ENCODE results near the gene SLC25A38.

The SLC25A38 gene

DNA sequence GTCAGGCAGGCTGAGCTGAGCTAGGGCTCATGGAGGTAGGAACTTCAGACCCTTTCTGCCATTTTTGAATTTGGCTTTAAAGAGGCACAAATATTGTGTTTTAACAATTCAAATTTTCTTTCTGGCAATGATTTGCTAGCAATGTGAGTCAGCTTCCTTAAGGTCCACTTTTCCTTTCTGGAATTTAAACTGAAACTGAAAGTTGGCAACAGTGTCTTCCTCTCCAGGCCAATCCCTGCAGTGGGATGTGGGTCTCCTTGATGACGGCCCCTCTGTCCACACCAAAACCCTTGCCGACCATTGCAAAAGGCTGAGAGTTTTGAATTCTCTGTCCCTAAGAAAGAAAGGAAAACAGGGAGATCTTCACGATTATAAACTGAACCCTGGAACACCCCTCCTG lies 50.5 kb downstream of the SLC25A38 start:
- Histone ChIP-seq H3K4me1 (ENCODE audit: control insufficient read depth in 1 of 2, insufficient read depth in 1 of 2, low read depth in 1 of 2, low read length in 1 of 2) (no peaks in the 10 kb centered on the region), H3K36me3 (no peaks in the 10 kb centered on the region), H3K27me3 (peaks cover 15% of the 10 kb centered on the region), H3K9me3 (no peaks in the 10 kb centered on the region), H3K4me3 (ENCODE audit: low read depth in 1 of 2, low read length in 1 of 2) (no peak overlapping the region), H3K27ac (no peak overlapping the region)
- TF ChIP-seq, protein P1, sequence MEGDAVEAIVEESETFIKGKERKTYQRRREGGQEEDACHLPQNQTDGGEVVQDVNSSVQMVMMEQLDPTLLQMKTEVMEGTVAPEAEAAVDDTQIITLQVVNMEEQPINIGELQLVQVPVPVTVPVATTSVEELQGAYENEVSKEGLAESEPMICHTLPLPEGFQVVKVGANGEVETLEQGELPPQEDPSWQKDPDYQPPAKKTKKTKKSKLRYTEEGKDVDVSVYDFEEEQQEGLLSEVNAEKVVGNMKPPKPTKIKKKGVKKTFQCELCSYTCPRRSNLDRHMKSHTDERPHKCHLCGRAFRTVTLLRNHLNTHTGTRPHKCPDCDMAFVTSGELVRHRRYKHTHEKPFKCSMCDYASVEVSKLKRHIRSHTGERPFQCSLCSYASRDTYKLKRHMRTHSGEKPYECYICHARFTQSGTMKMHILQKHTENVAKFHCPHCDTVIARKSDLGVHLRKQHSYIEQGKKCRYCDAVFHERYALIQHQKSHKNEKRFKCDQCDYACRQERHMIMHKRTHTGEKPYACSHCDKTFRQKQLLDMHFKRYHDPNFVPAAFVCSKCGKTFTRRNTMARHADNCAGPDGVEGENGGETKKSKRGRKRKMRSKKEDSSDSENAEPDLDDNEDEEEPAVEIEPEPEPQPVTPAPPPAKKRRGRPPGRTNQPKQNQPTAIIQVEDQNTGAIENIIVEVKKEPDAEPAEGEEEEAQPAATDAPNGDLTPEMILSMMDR (IDR thresholded peaks at IDR 0.05): no peak

DNA sequence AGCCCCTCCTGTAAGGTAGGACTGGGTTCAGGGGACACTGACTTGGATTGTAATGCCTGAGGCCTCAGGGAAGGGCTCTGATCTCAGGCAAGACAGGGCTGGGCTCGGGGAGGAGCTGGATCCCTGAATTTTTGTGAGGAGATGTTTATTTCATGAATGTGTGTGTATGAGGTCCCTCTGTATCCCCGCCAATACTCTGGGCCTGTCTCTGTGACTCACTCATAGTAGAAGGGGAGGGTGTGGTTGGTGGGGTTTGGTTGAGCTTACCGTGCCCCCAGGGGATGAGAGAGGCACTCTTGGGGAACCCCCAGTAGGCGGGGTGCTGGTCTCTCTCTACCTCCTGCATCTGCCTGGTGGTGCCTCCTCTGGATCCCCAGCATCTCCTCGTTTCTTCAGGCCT lies 51.4 kb downstream of the SLC25A38 start:
- TF ChIP-seq, protein P1 (IDR thresholded peaks at IDR 0.05): no peak
- no peaks in the 10 kb centered on the region for H3K36me3 ChIP-seq
- H3K27me3 ChIP-seq: peaks cover 6% of the 10 kb centered on the region
- H3K4me1 ChIP-seq (ENCODE audit: control insufficient read depth in 1 of 2, insufficient read depth in 1 of 2, low read depth in 1 of 2, low read length in 1 of 2): no peaks in the 10 kb centered on the region
- H3K27ac ChIP-seq: no peak overlapping the region
- H3K9me3 ChIP-seq: no peaks in the 10 kb centered on the region
- no peak overlapping the region for H3K4me3 ChIP-seq (ENCODE audit: low read depth in 1 of 2, low read length in 1 of 2)

DNA sequence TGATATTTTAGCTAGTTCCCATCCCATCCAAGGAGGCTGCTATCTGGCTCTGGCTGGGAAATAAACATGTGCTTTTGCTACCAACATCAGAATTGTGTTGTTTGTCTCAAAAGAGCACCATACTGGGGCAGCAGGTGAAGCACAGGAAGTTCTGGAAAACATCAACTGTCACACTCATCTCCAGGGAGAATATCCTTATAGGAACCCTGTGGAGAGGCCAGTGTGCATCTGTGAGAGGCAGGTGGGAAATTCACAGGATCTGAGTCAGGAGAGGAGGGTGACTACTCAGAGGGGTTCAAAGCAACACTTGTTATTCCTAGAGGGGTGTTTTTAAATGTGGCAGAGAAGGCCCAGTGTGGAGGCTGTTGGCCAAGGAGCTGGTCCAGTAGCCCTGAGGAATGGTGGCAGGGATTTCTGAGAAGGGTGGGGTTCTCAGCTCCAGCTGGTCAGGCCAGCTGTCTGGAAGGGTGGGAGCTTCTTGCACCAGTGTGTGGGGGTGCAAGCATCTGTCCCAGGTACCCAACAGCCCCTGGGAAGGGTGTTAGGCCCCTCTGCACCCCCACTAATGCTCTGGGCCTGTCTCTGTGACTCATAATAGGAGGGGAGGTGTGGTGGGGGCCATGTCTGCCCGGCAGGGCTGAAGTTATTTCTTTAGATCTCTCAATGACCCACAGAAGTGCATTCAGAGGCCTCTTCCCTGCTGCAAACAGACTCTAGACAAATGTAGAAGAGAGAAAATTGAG lies 52.0 kb downstream of the SLC25A38 start:
- Histone ChIP-seq H3K36me3 (no peaks in the 10 kb centered on the region), H3K27me3 (peaks cover 4% of the 10 kb centered on the region), H3K4me1 (ENCODE audit: control insufficient read depth in 1 of 2, insufficient read depth in 1 of 2, low read depth in 1 of 2, low read length in 1 of 2) (no peaks in the 10 kb centered on the region), H3K9me3 (no peaks in the 10 kb centered on the region), H3K4me3 (ENCODE audit: low read depth in 1 of 2, low read length in 1 of 2) (no peak overlapping the region), H3K27ac (no peak overlapping the region)
- TF ChIP-seq, protein P1 (IDR thresholded peaks at IDR 0.05): no peak

DNA sequence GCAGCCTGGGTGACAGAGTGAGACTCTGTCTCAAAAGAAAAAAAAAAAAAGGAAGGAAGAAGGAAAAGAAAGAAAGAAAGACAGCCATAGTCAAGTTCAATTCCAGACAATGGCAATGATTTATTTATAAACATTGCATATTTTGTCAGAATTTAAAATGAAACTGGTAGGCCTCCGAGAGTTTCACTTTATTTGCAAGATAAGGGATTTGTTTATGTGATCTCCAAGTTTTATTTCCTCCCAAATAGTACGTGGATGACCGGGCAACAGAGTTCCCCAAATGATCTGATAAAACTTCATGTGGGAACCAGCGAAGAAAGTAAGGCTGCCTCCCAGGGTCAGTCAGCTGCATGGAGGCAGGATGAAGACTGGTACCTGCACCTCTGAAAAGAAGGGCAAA lies 55.7 kb downstream of the SLC25A38 start:
- H3K9me3 ChIP-seq: no peaks in the 10 kb centered on the region
- H3K4me1 ChIP-seq (ENCODE audit: control insufficient read depth in 1 of 2, insufficient read depth in 1 of 2, low read depth in 1 of 2, low read length in 1 of 2): no peaks in the 10 kb centered on the region
- no peaks in the 10 kb centered on the region for H3K27me3 ChIP-seq
- no peak overlapping the region for H3K4me3 ChIP-seq (ENCODE audit: low read depth in 1 of 2, low read length in 1 of 2)
- H3K36me3 ChIP-seq: no peaks in the 10 kb centered on the region
- H3K27ac ChIP-seq: no peak overlapping the region
- TF ChIP-seq, protein P1 (IDR thresholded peaks at IDR 0.05): no peak

DNA sequence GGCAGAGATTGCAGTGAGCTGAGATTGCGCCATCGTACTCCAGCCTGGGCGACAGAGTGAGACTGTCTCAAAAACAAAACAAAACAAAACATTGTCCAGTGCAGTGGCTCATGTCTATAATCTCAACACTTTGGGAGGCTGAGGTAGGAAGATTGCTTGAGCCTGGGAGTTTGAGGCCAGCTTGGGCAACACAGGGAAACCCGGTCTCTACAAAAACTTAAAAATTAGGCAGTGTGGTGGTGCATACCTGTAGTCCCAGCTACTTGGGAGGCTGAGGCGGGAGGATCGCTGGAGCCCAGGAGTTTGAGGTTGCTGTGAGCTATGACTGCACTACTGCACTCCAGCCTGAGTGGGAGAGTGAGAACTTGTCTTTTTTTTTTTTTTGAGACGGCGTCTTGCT lies 57.1 kb downstream of the SLC25A38 start:
- Histone ChIP-seq H3K4me3 (ENCODE audit: low read depth in 1 of 2, low read length in 1 of 2) (no peak overlapping the region), H3K27me3 (no peaks in the 10 kb centered on the region), H3K36me3 (no peaks in the 10 kb centered on the region), H3K9me3 (no peaks in the 10 kb centered on the region), H3K4me1 (ENCODE audit: control insufficient read depth in 1 of 2, insufficient read depth in 1 of 2, low read depth in 1 of 2, low read length in 1 of 2) (no peaks in the 10 kb centered on the region), H3K27ac (no peak overlapping the region)
- TF ChIP-seq, protein P1 (IDR thresholded peaks at IDR 0.05): no peak
